OCI-M1 (cell line): ENCODE results near the gene LRP1B.
A peak's percentile ranks its signal among the peaks of the same experiment; 100 is the strongest.

Experiments
- DNase-seq: peaks from one replicate; lab custom pipeline; 2025; lab: John Stamatoyannopoulos, UW

Gene LRP1B

GRCh38 chr2:142040556-142040955 lies 90.3 kb downstream of the LRP1B start:
- no peak for DNase-seq

GRCh38 chr2:142038826-142039225 lies 92.0 kb downstream of the LRP1B start:
- DNase-seq, result no peak

GRCh38 chr2:142037744-142038143 lies 93.1 kb downstream of the LRP1B start:
- DNase-seq, result peak; percentile 45

- DNase-seq, result no peak
Observed at GRCh38 chr2:142037066-142037465, 93.8 kb downstream of the LRP1B start.

- peak; percentile 8 for DNase-seq
Observed at GRCh38 chr2:142033393-142033792, 97.4 kb downstream of the LRP1B start.

- no peak for DNase-seq
Observed at GRCh38 chr2:142031656-142032055, 99.2 kb downstream of the LRP1B start.

GRCh38 chr2:142030735-142031134 lies 100.1 kb downstream of the LRP1B start:
- no peak for DNase-seq

- no peak for DNase-seq
Observed at GRCh38 chr2:142029974-142030373, 100.8 kb downstream of the LRP1B start.

GRCh38 chr2:142025394-142025793 lies 105.4 kb downstream of the LRP1B start:
- DNase-seq, result no peak

GRCh38 chr2:142020368-142020767 lies 110.4 kb downstream of the LRP1B start:
- DNase-seq, result no peak

GRCh38 chr2:142014536-142014935 lies 116.3 kb downstream of the LRP1B start:
- DNase-seq, result no peak

- no peak for DNase-seq
Observed at GRCh38 chr2:142012797-142013196, 118.0 kb downstream of the LRP1B start.

GRCh38 chr2:142010477-142011270 lies 120.1 kb downstream of the LRP1B start:
- DNase-seq, result no peak

GRCh38 chr2:142008135-142008744 lies 122.6 kb downstream of the LRP1B start:
- DNase-seq, result no peak

GRCh38 chr2:141994066-141994465 lies 136.8 kb downstream of the LRP1B start:
- no peak for DNase-seq

GRCh38 chr2:141992695-141993094 lies 138.1 kb downstream of the LRP1B start:
- no peak for DNase-seq

GRCh38 chr2:141968433-141968832 lies 162.4 kb downstream of the LRP1B start:
- peak; percentile 57 for DNase-seq

- no peak for DNase-seq
Observed at GRCh38 chr2:141967980-141968379, 162.8 kb downstream of the LRP1B start.

GRCh38 chr2:141967503-141967902 lies 163.3 kb downstream of the LRP1B start:
- DNase-seq, result no peak

GRCh38 chr2:141959941-141960340 lies 170.9 kb downstream of the LRP1B start:
- DNase-seq, result no peak

GRCh38 chr2:141959016-141959415 lies 171.8 kb downstream of the LRP1B start:
- DNase-seq, result no peak

- DNase-seq, result peak; percentile 7
Observed at GRCh38 chr2:141957827-141958450, 172.9 kb downstream of the LRP1B start.

- DNase-seq, result no peak
Observed at GRCh38 chr2:141957321-141957720, 173.5 kb downstream of the LRP1B start.
